K562 (cell line): ENCODE results near the gene USP10. TPM values are rescaled to one million over a fixed set of nuclear protein-coding genes. Genes with fewer than 3 reads are reported as not detected.

Experiments used
- ATAC-seq: fragments of 200-7000 bp; cut with Tn5 transposase; 3 replicates; pipeline ENCODE4 v1.9.1; 2020; ENCODE audit warnings: moderate library complexity
- BruUV-seq: library from RNA; stranded (reverse); fragments of 400-500 nt; replicated peaks from 2 replicates; lab custom pipeline; 2021; lab: Mats Ljungman, UMichigan
- CTCF ChIA-PET: fragments of 300-600 bp; formaldehyde crosslinking; extraction: SDS; loops from one replicate; lab custom pipeline; 2021; ENCODE audit warnings: low intra/inter-chr PET ratio; lab: Yijun Ruan, JAX
- POLR2A ChIA-PET: fragments of 300-600, 350-650 bp; sonication (Branson Sonifier 250); formaldehyde crosslinking; extraction: SDS; loops from one replicate; lab custom pipeline; 2021; ENCODE audit warnings: antibody characterized with exemption, inconsistent platforms; lab: Yijun Ruan, JAX
- DNase-seq, 4 experiments: peaks; one replicate each; pipeline versions ENCODE4 v3.0.0 to v3.0.0-alpha.2; 2011 to 2018; ENCODE audit warnings: low spot score in 3 of 4, mixed read lengths in 3 of 4; ENCODE audit errors: extremely low read depth in 1 of 4
- FAIRE-seq: peaks from 2 replicates; lab custom pipeline; 2011; peaks lifted over from hg19 to GRCh38; lab: Jason Lieb, UNC
- H2AFZ ChIP-seq: 2 replicates; pipeline ENCODE4 v1.6.0; 2011; ENCODE audit warnings: low read depth, low read length, control low read depth, inconsistent platforms
- H3K27ac ChIP-seq: fragments of 200-600 bp; 3 replicates; pipeline ENCODE4 v1.8.0; 2011; ENCODE audit warnings: low read depth, mild to moderate bottlenecking, control low read depth, inconsistent platforms, low read length, moderate library complexity, mixed read lengths; ENCODE audit errors: extremely low read depth
- H3K27me3 ChIP-seq, 2 experiments: fragments of 300-600 bp in 1 of 2; 2 replicates in 1 of 2; 3 replicates in 1 of 2; pipeline versions ENCODE4 v1.6.0 to v1.8.0; 2011; ENCODE audit warnings: inconsistent platforms in 2 of 2, low read length in 2 of 2, mild to moderate bottlenecking in 1 of 2, mixed read lengths in 1 of 2, moderate library complexity in 1 of 2; ENCODE audit not compliant: control insufficient read depth in 2 of 2, insufficient read depth in 2 of 2
- H3K36me3 ChIP-seq: fragments of 300-600 bp; 3 replicates; pipeline ENCODE4 v1.8.0; 2011; ENCODE audit warnings: mild to moderate bottlenecking, low read length, inconsistent platforms; ENCODE audit not compliant: control insufficient read depth, insufficient read depth
- H3K4me1 ChIP-seq, 2 experiments: fragments of 200-600 bp in 1 of 2; replicated peaks in 1 of 2; 2 replicates in 1 of 2; 3 replicates in 1 of 2; pipeline versions ENCODE4 v1.5.1 to v1.8.0; 2011; ENCODE audit warnings: inconsistent platforms in 2 of 2, low read length in 2 of 2, mild to moderate bottlenecking in 1 of 2, mixed read lengths in 1 of 2, moderate library complexity in 1 of 2; ENCODE audit not compliant: control insufficient read depth in 2 of 2, insufficient read depth in 2 of 2
- H3K4me2 ChIP-seq: 2 replicates; pipeline ENCODE4 v1.6.1; 2011; ENCODE audit warnings: low read length, control low read depth, inconsistent platforms, mixed read lengths; ENCODE audit not compliant: insufficient read depth
- H3K4me3 ChIP-seq: fragments of 200-600 bp; sonication (generic), shearing (Covaris generic); 2 replicates; pipeline ENCODE4 v1.5.1; 2016; ENCODE audit warnings: control low read depth, inconsistent platforms
- H3K79me2 ChIP-seq: fragments of 200-600 bp; 3 replicates; pipeline ENCODE4 v1.8.0; 2011; ENCODE audit warnings: low read length, inconsistent platforms; ENCODE audit not compliant: control insufficient read depth, insufficient read depth
- H3K9ac ChIP-seq, 2 experiments: 2 replicates each; pipeline versions ENCODE4 v1.6.0 to v1.6.1; 2011; ENCODE audit warnings: low read depth in 2 of 2, low read length in 2 of 2, control low read depth in 1 of 2, inconsistent platforms in 1 of 2, mild to moderate bottlenecking in 1 of 2, mixed read lengths in 1 of 2; ENCODE audit not compliant: insufficient read depth in 1 of 2
- H3K9me1 ChIP-seq: one replicate; pipeline ENCODE4 v1.6.0; 2011; ENCODE audit warnings: inconsistent platforms, mild to moderate bottlenecking, low read length, moderate library complexity; ENCODE audit not compliant: control insufficient read depth, insufficient read depth
- H3K9me3 ChIP-seq: replicated peaks from 2 replicates; pipeline ENCODE4 v1.5.1; 2011; ENCODE audit warnings: low read depth, low read length, inconsistent platforms; ENCODE audit not compliant: control insufficient read depth, insufficient read depth
- H4K20me1 ChIP-seq: replicated peaks from 2 replicates; pipeline ENCODE4 v1.6.1; 2011; ENCODE audit warnings: low read length, inconsistent platforms, mixed read lengths; ENCODE audit not compliant: control insufficient read depth, insufficient read depth
- IRF1 ChIP-seq: sonication (generic); formaldehyde crosslinking; IDR thresholded peaks from 2 replicates; pipeline ENCODE4 v1.8.0; 2022; ENCODE audit warnings: missing genetic modification reagents, mild to moderate bottlenecking, borderline replicate concordance
- KAT7 ChIP-seq: sonication (generic); formaldehyde crosslinking; IDR thresholded peaks from 2 replicates; pipeline ENCODE4 v1.8.0; 2022; ENCODE audit warnings: missing genetic modification reagents, mild to moderate bottlenecking, borderline replicate concordance
- MED1 ChIP-seq: sonication (generic); formaldehyde crosslinking; IDR thresholded peaks from 2 replicates; pipeline ENCODE4 v1.8.1; 2023; ENCODE audit warnings: missing genetic modification reagents, borderline replicate concordance
- SMAD3 ChIP-seq: fragments of 450-650 bp; formaldehyde crosslinking; conservative IDR thresholded peaks from 2 replicates; pipeline ENCODE4 v1.4.0; 2020; ENCODE audit warnings: mild to moderate bottlenecking
- SMARCB1 ChIP-seq: IDR thresholded peaks from 2 replicates; pipeline ENCODE4 v1.6.1; 2011; ENCODE audit warnings: improper control_type of control experiment, low read depth; ENCODE audit not compliant: insufficient read length
- ZZZ3 ChIP-seq: fragments of 450-650 bp; IDR thresholded peaks from 2 replicates; pipeline ENCODE4 v1.6.1; 2016; ENCODE audit warnings: antibody characterized with exemption, mild to moderate bottlenecking, moderate library complexity
- WGBS: fragments of 100-300 bp; shearing (Covaris generic); methylation state at CpG from one replicate; pipeline ENCODE4 v1.1.6; 2016; ENCODE audit warnings: low coverage, mixed read lengths; ENCODE audit not compliant: insufficient coverage; ENCODE audit errors: missing lambda C conversion rate; 5-methylcytosine and 5-hydroxymethylcytosine counted together
- in situ Hi-C: fragments of 300-500 bp; cut with MboI; formaldehyde crosslinking; loops from 4 replicates; pipeline ENCODE4 v1.15.0; 2018; ENCODE audit warnings: inconsistent platforms, mixed read lengths
- intact Hi-C: fragments of 100-400 bp; cut with micrococcal nuclease; formaldehyde crosslinking; loops from 2 replicates; pipeline ENCODE4 v1.14.2; 2022
- polyA plus RNA-seq, 8 experiments: library from polyadenylated mRNA; depleted of rRNA in 4 of 8; stranded (reverse) in 5 of 8; unstranded in 3 of 8; fragments of >200 nt; fragmentation: Nextera tagmentation in 2 of 8; fragmentation: Illumina TruSeq in 1 of 8; extraction: Ambion mirVana in 2 of 8; extraction: Trizol in 1 of 8; gene quantifications; 2 replicates each; pipeline versions ENCODE4 v1.2.1 to v1.2.3, GENCODE V29; 2011 to 2014; ENCODE audit warnings: inconsistent platforms in 1 of 8, missing spikeins in 1 of 8
- total RNA-seq, 7 experiments: library from RNA; depleted of rRNA in 6 of 7; stranded (reverse); fragments of >200 nt in 6 of 7; fragmentation: Illumina TruSeq in 2 of 7; extraction: Trizol in 2 of 7; gene quantifications; 2 replicates each; pipeline versions ENCODE4 v1.2.1 to v1.2.3, GENCODE V29; 2011 to 2021; ENCODE audit warnings: low replicate concordance in 1 of 7

The USP10 gene
- total and polyA plus RNA-seq, 9 of the 15 experiments (the other 6 are each of a cell fraction or from before 2014, with no cell fraction given): 61.7 to 197 (median 116) TPM

GRCh38 chr16:84685210-84685609 is 14.6 kb upstream of the USP10 start:
- H3K27ac ChIP-seq: no peak overlapping the region
- H3K9ac ChIP-seq: peak overlapping the region in 1 of 2 experiments; percentile 17; a peak in 1 of 4 replicates
- in situ Hi-C loops: no loop called here
- no peak overlapping the region for H2AFZ ChIP-seq
- no peaks in the 10 kb centered on the region for H3K79me2 ChIP-seq
- ATAC-seq: no peak
- ChIA-PET CTCF (no interaction called here), POLR2A (interaction anchor here (0.7 to 1.7 kb wide), 4 partner anchors 11 to 283 kb away, joined by 3 to 4 read pairs (median 4); no protein-coding TSS in a partner anchor)
- no peak overlapping the region for H3K4me2 ChIP-seq
- H3K9me1 ChIP-seq: no peaks in the 10 kb centered on the region
- H3K36me3 ChIP-seq: no peaks in the 10 kb centered on the region
- no peak for FAIRE-seq
- H3K4me3 ChIP-seq: no peak overlapping the region
- no peak for TF ChIP-seq MED1 (CRISPR knock-in tag)
- no peak for TF ChIP-seq SMAD3
- TF ChIP-seq IRF1: no peak
- no peak for TF ChIP-seq ZZZ3
- TF ChIP-seq KAT7 (CRISPR knock-in tag): no peak
- TF ChIP-seq SMARCB1: no peak
- H3K4me1 ChIP-seq: no peaks in the 10 kb centered on the region; a peak in 1 of 5 replicates
- no peaks in the 10 kb centered on the region for H4K20me1 ChIP-seq
- 13% methylated on average over 8 of the region's 8 CpGs for WGBS
- no peak for DNase-seq
- peaks cover 21 to 23% of the 10 kb centered on the region in 2 experiments for H3K27me3 ChIP-seq
- H3K9me3 ChIP-seq: 0 out of 2 replicates have a peak, but pooled peaks cover 5% of the 10 kb centered on the region
- intact Hi-C loops: no loop called here
- no TSS peak for BruUV-seq
